Esophagus squamous epithelium (tissue), 5 donors: Measurements from ENCODE around the gene ANKFY1. TPM values are rescaled to one million over a fixed set of nuclear protein-coding genes. Genes with fewer than 3 reads are reported as not detected.

Experiments used
- DNase-seq: peaks from one replicate; lab custom pipeline; 2025; lab: John Stamatoyannopoulos, UW
- H3K27ac ChIP-seq, 4 donors: fragments of 200-600 bp; sonication (generic); one replicate each; pipeline ENCODE4 v1.5.1; 2016 to 2019; ENCODE audit warnings: mild to moderate bottlenecking in 1 of 4
- H3K27me3 ChIP-seq, 4 donors: fragments of 200-600 bp; sonication (generic); 1 replicate in 3 of 4; 2 replicates in 1 of 4; pipeline versions ENCODE4 v1.5.1 to v1.6.0; 2017 to 2021; ENCODE audit warnings: antibody characterized with exemption in 1 of 4
- H3K36me3 ChIP-seq, 3 donors: fragments of 200-600 bp; sonication (generic); one replicate each; pipeline ENCODE4 v1.5.1; 2016 to 2019
- H3K4me1 ChIP-seq, 3 donors: fragments of 200-600 bp; sonication (generic); one replicate each; pipeline ENCODE4 v1.5.1; 2017 to 2019
- H3K4me3 ChIP-seq, 4 donors: fragments of 200-600 bp; sonication (generic); 1 replicate in 3 of 4; 2 replicates in 1 of 4; pipeline ENCODE4 v1.5.1; 2016 to 2019; ENCODE audit warnings: mild to moderate bottlenecking in 2 of 4, moderate library complexity in 1 of 4
- H3K9me3 ChIP-seq, 3 donors: fragments of 200-600 bp; sonication (generic); one replicate each; pipeline ENCODE4 v1.5.1; 2016 to 2019
- POLR2A ChIP-seq, 4 donors: fragments of 450-650 bp; IDR thresholded peaks; one replicate each; pipeline ENCODE4 v1.6.1; 2017; ENCODE audit warnings: antibody characterized with exemption in 4 of 4, mild to moderate bottlenecking in 4 of 4, moderate library complexity in 3 of 4
- WGBS, 2 donors: methylation state at CpG; one replicate each; pipeline ENCODE4 v1.1.5; 2018; 5-methylcytosine and 5-hydroxymethylcytosine counted together
- intact Hi-C: fragments of 100-400 bp; cut with DNase I; formaldehyde crosslinking; loops from one replicate; pipeline ENCODE4 v1.15.0; 2022
- total RNA-seq, 4 donors: library from RNA; depleted of rRNA; stranded (reverse); fragments of >200 nt; gene quantifications; one replicate each; pipeline ENCODE4 v1.1.0, GENCODE V29; 2016
- TF ChIP-seq, protein P1 (sequence below), 6 experiments: fragments of 450-650 bp in 4 of 6; fragments of 200-600 bp in 2 of 6; sonication (generic) in 2 of 6; IDR thresholded peaks; one replicate each; pipeline ENCODE4 v1.5.1; 2016 to 2019; ENCODE audit warnings: antibody characterized with exemption in 6 of 6, mild to moderate bottlenecking in 4 of 6, moderate library complexity in 4 of 6
- donor health status: DM: yes; HTN: yes; CAD: no.

The ANKFY1 gene
- total RNA-seq, 4 donors from 2014 or later = 21.0 to 34.7 (median 26.4) TPM

DNA sequence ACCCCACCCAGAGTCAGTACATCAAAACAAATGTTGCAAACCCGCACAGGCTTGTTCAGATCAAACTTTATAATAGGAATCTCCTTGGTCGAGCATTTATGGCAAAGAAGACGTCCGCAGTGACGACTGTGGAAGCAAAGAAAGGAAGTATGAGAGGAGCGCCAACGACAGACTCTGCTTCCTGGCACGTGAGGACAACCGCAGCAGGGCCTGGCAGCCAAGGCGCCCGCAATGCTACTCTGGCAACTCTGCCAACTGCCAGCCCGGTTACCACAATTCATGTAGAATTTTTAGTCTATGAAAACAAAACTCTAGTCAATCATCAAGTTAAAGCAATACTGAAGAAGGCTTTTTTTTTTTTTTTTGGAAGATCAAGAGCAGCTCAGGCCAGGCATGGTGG is 96.0 kb downstream of the ANKFY1 start:
- intact Hi-C loops = no loop called here
- 65 to 82% methylated on average over 12 of the region's 12 CpGs for WGBS, 2 donors
- Histone ChIP-seq H3K4me1 (peaks cover 4 to 15% (median 5%) of the 10 kb centered on the region in 3 donors), H3K9me3 (no peaks in the 10 kb centered on the region), H3K27ac (no peak overlapping the region), H3K36me3 (peaks cover 33 to 90% (median 49%) of the 10 kb centered on the region in 3 donors), H3K27me3 (no peaks in the 10 kb centered on the region), H3K4me3 (no peak overlapping the region)
- TF ChIP-seq POLR2A (IDR thresholded peaks at IDR 0.05) = no peak
- TF ChIP-seq, protein P1, sequence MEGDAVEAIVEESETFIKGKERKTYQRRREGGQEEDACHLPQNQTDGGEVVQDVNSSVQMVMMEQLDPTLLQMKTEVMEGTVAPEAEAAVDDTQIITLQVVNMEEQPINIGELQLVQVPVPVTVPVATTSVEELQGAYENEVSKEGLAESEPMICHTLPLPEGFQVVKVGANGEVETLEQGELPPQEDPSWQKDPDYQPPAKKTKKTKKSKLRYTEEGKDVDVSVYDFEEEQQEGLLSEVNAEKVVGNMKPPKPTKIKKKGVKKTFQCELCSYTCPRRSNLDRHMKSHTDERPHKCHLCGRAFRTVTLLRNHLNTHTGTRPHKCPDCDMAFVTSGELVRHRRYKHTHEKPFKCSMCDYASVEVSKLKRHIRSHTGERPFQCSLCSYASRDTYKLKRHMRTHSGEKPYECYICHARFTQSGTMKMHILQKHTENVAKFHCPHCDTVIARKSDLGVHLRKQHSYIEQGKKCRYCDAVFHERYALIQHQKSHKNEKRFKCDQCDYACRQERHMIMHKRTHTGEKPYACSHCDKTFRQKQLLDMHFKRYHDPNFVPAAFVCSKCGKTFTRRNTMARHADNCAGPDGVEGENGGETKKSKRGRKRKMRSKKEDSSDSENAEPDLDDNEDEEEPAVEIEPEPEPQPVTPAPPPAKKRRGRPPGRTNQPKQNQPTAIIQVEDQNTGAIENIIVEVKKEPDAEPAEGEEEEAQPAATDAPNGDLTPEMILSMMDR (IDR thresholded peaks at IDR 0.05) = no peak
- DNase-seq = no peak

DNA sequence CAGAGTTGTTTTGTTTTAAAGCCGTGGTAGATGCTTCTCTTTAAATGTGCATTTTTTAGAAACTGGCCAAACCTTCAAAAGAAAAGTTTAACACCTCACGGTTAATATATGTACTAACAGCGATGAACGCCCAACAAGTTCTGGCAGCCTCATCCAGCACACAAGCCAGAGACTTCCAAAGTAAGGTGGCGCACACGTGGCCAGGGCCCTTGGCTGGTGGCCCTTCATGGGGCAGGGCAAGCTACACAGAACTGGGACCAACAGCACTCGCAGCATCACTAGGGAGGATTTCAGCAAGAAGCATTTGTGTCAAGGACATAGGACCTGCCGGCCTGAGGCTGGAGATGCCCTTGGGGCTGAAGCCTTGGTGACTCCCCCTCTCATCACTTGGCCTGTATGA is 97.4 kb downstream of the ANKFY1 start:
- Histone ChIP-seq H3K4me1 (peaks cover 17 to 29% (median 18%) of the 10 kb centered on the region in 3 donors), H3K9me3 (no peaks in the 10 kb centered on the region), H3K4me3 (no peak overlapping the region), H3K36me3 (peaks cover 25 to 76% (median 35%) of the 10 kb centered on the region in 3 donors), H3K27me3 (no peaks in the 10 kb centered on the region), H3K27ac (no peak overlapping the region)
- no peak for DNase-seq
- intact Hi-C loops = no loop called here
- TF ChIP-seq POLR2A (IDR thresholded peaks at IDR 0.05) = no peak
- 67 to 77% methylated on average over 5 to 8 of the region's 8 CpGs for whole genome bisulfite sequencing, 2 donors

DNA sequence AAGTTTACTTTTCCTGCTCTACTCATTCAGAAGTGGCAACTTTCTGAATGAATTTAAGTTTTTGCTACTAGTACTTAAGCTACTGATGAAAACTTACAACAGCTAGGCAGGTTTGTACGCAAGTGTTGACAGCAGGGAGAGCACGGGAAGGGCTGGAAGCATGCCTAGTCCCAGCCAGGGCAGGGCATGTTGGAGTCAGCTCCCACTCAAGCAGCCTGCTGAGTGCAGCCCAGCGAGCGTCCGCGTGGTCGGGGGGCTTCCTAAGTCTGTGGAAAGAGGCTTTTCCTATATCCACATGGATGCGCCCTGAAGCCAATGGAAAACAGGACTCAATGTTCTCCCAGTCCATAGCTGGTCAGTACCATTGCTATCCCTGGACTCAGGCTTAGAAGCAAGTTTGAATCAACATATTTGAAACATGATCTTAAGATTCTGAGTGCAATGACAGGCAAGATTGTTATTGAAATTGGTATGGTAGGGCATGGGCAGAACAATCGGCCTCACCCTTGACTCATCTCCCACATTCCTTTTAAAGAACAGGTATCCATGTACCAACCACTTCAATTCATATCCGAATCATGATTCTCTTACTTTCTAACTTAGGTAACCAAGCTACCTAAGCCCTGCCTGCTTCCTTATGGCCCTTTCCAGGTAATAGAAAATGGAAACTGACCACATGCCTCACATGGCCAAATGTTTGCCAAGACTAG is 98.3 kb downstream of the ANKFY1 start:
- no peak overlapping the region for H3K27ac ChIP-seq
- H3K4me1 ChIP-seq = peaks cover 24 to 39% (median 26%) of the 10 kb centered on the region in 3 donors
- H3K9me3 ChIP-seq = no peaks in the 10 kb centered on the region
- intact Hi-C loops = no loop called here
- H3K4me3 ChIP-seq = no peak overlapping the region
- no peak for DNase-seq
- H3K27me3 ChIP-seq = no peaks in the 10 kb centered on the region
- H3K36me3 ChIP-seq = peaks cover 17 to 67% (median 26%) of the 10 kb centered on the region in 3 donors
- WGBS, 2 donors = 91 to 92% methylated on average over 10 of the region's 10 CpGs
- TF ChIP-seq POLR2A (IDR thresholded peaks at IDR 0.05) = no peak
- TF ChIP-seq, protein P1 (IDR thresholded peaks at IDR 0.05) = no peak

DNA sequence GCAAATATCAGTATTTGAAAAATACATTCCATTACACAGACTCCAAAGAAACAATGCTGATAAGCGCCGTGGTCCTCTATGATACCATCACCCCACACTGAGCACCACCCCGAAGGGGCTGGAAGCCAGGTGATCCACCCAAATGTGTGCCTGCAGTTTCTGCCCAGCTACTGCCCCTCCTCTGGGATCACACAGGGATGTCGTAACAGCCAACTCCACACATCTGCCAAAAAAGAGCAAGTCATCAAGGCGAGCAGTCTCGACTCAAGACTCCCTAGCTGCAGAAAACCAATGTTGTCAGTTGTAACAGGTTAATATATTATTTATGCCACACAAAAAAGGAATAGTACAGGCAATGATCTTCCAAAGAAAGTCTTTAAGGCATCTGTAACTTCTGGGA is 99.8 kb downstream of the ANKFY1 start:
- WGBS, 2 donors = 57 to 58% methylated on average over 6 of the region's 6 CpGs
- Histone ChIP-seq H3K36me3 (peaks cover 3 to 67% (median 12%) of the 10 kb centered on the region in 3 donors), H3K4me1 (peaks cover 24 to 42% (median 26%) of the 10 kb centered on the region in 3 donors), H3K9me3 (no peaks in the 10 kb centered on the region), H3K27ac (peak overlapping the region in 2 of 4 donors; percentile 48 to 73), H3K4me3 (no peak overlapping the region), H3K27me3 (no peaks in the 10 kb centered on the region)
- DNase-seq = no peak
- intact Hi-C loops = no loop called here
- no peak for TF ChIP-seq POLR2A (IDR thresholded peaks at IDR 0.05)
- TF ChIP-seq, protein P1 (IDR thresholded peaks at IDR 0.05) = no peak

DNA sequence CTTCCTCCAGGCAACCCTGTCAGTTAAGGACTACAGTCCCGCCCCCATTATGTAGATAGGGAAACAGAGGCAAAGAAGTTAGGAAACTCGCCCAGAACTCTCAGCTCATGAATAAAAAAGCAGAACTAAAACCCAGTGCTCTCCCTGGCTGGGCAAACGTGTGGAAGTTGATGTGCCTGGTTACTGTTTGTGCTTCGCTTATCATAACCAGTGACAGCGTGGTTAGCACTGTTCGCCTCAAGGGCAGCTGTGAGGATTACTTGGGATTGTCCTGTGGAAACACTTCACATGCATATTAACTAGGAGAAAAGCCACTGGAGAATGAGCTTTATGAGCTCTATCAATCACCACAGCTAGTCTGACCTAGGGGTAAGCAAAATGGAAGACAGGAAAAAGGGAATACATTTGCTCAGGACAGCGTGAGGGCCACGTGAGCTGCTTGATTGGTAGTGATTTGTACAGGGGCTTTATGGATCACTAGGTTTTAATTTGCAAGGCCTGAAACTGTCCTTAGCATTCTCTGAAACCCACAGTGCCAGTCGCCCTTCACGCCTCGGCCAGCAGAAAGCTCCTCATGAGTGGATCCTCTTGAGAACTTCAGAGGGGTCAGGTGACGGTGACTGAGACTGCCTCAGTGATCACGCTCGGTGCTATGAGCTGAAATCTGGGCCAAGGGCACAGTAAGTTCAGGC is 100.9 kb downstream of the ANKFY1 start:
- Histone ChIP-seq H3K4me3 (no peak overlapping the region), H3K4me1 (peaks cover 24 to 42% (median 26%) of the 10 kb centered on the region in 3 donors), H3K9me3 (no peaks in the 10 kb centered on the region), H3K27me3 (no peaks in the 10 kb centered on the region), H3K36me3 (peaks cover 0 to 65% (median 7%) of the 10 kb centered on the region in 3 donors), H3K27ac (peak overlapping the region; percentile 48 to 73 (median 52))
- WGBS, 2 donors = 60 to 68% methylated on average over 8 to 13 of the region's 14 CpGs
- no peak for DNase-seq
- no peak for TF ChIP-seq POLR2A (IDR thresholded peaks at IDR 0.05)
- TF ChIP-seq, protein P1 (IDR thresholded peaks at IDR 0.05) = no peak
- intact Hi-C loops = no loop called here
